Ishikawa (cell line): ENCODE measurements around the gene LITAF.

Experiments
- EP300 ChIP-seq: IDR thresholded peaks from 2 replicates; pipeline ENCODE4 v1.6.1; 2012; ENCODE audit warnings: borderline replicate concordance
- FOXM1 ChIP-seq: IDR thresholded peaks from 2 replicates; pipeline ENCODE4 v1.6.1; 2012; ENCODE audit warnings: low read depth, borderline replicate concordance
- NFIC ChIP-seq: IDR thresholded peaks from 2 replicates; pipeline ENCODE4 v1.6.1; 2012
- RAD21 ChIP-seq: IDR thresholded peaks from 2 replicates; pipeline ENCODE4 v1.6.1; 2012; ENCODE audit warnings: low read depth
- REST ChIP-seq: IDR thresholded peaks from 2 replicates; pipeline ENCODE4 v1.6.1; 2012; ENCODE audit warnings: low read depth, mild to moderate bottlenecking
- TAF1 ChIP-seq: IDR thresholded peaks from 2 replicates; pipeline ENCODE4 v1.6.1; 2012; ENCODE audit warnings: low read depth, mild to moderate bottlenecking

GRCh38 chr16:11511328-11511727 is 75.4 kb downstream of the LITAF start:
- no peak for TF ChIP-seq FOXM1
- TF ChIP-seq TAF1: no peak
- no peak for TF ChIP-seq NFIC
- no peak for TF ChIP-seq REST
- TF ChIP-seq EP300: no peak
- TF ChIP-seq RAD21: no peak
